Upper lobe of right lung (tissue), 1 donor: ENCODE data around the gene SGSH. TPM values are rescaled to one million over a fixed set of nuclear protein-coding genes. Genes with fewer than 3 reads are reported as not detected.

Experiments
- ATAC-seq: fragments of 200-7000 bp; cut with Tn5 transposase; one replicate; pipeline ENCODE4 v1.9.1; 2020; ENCODE audit warnings: mild to moderate bottlenecking, moderate library complexity
- DNase-seq: peaks from one replicate; pipeline ENCODE4 v3.0.0-alpha.2; 2020
- H3K27ac ChIP-seq: fragments of 200-600 bp; one replicate; pipeline ENCODE4 v1.8.0; 2022
- H3K27me3 ChIP-seq: fragments of 200-600 bp; one replicate; pipeline ENCODE4 v1.8.0; 2022; ENCODE audit warnings: mild to moderate bottlenecking
- H3K36me3 ChIP-seq: fragments of 200-600 bp; one replicate; pipeline ENCODE4 v1.8.0; 2022
- H3K4me1 ChIP-seq: fragments of 200-600 bp; one replicate; pipeline ENCODE4 v1.8.0; 2022
- H3K4me3 ChIP-seq: fragments of 200-600 bp; one replicate; pipeline ENCODE4 v1.8.0; 2022; ENCODE audit warnings: mild to moderate bottlenecking
- H3K9me3 ChIP-seq: fragments of 200-600 bp; one replicate; pipeline ENCODE4 v1.8.0; 2022
- CTCF ChIP-seq: fragments of 200-600 bp; IDR thresholded peaks from one replicate; pipeline ENCODE4 v1.8.0; 2022; ENCODE audit warnings: antibody characterized with exemption
- intact Hi-C: fragments of 100-400 bp; cut with DNase I; formaldehyde crosslinking; loops from one replicate; pipeline ENCODE4 v1.11.0; 2022
- total RNA-seq: library from RNA; stranded (reverse); fragmentation: NEBNext Ultra II Directional; extraction: Animal tissue kit (Norgen Biotek cat#: 25700); gene quantifications from one replicate; pipeline ENCODE4 v1.2.1, GENCODE V29; 2021
- donor health status: DM: no; HTN: yes; CAD: no; lungs with severe emphysema.

The SGSH gene
- total RNA-seq, 1 donor from 2014 or later = 59.8 TPM

DNA sequence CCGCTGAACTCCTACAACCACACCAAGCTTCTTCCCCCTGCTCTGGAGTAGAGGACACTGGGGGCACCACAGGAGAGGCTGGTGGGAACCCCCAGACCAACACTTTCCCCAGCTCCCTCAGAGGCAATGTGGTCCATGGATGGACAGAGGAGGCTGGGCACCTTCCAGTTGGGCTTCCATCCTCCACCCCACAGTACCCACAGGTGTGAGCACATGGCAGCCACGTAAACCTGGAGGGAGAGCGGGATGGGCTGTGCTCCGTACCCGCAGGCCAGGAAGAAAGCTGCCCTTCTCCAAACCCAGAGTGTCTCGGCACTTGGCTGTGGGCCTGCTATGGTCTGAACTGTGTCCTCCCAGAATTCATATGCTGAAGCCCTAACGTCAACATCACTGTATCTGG lies 1.7 kb downstream of the SGSH start:
- peaks cover 18% of the 10 kb centered on the region for H3K4me1 ChIP-seq
- H3K27me3 ChIP-seq = no peaks in the 10 kb centered on the region
- H3K9me3 ChIP-seq = no peaks in the 10 kb centered on the region
- ATAC-seq = no peak
- DNase-seq = no peak
- no peak overlapping the region for H3K4me3 ChIP-seq
- intact Hi-C loops = no loop called here
- H3K36me3 ChIP-seq = peaks cover 26% of the 10 kb centered on the region
- no peak overlapping the region for H3K27ac ChIP-seq
- TF ChIP-seq CTCF = no peak

GRCh38 chr17:80217703-80218362 lies 2.3 kb downstream of the SGSH start:
- Histone ChIP-seq H3K9me3 (no peaks in the 10 kb centered on the region), H3K36me3 (peaks cover 29% of the 10 kb centered on the region), H3K27ac (no peak overlapping the region), H3K27me3 (no peaks in the 10 kb centered on the region), H3K4me1 (peaks cover 18% of the 10 kb centered on the region), H3K4me3 (no peak overlapping the region)
- intact Hi-C loops = no loop called here
- DNase-seq = no peak
- ATAC-seq = no peak
- TF ChIP-seq CTCF = no peak

- no peak for TF ChIP-seq CTCF
- H3K4me1 ChIP-seq = peaks cover 18% of the 10 kb centered on the region
- H3K36me3 ChIP-seq = peaks cover 34% of the 10 kb centered on the region
- H3K9me3 ChIP-seq = no peaks in the 10 kb centered on the region
- H3K27me3 ChIP-seq = no peaks in the 10 kb centered on the region
- H3K4me3 ChIP-seq = no peak overlapping the region
- ATAC-seq (no peak), DNase-seq (no peak)
- H3K27ac ChIP-seq = no peak overlapping the region
- intact Hi-C loops = no loop called here
Observed at GRCh38 chr17:80216473-80217456, 3.4 kb downstream of the SGSH start.

- TF ChIP-seq CTCF = no peak
- Histone ChIP-seq H3K27ac (no peak overlapping the region), H3K4me3 (no peak overlapping the region), H3K36me3 (peaks cover 53% of the 10 kb centered on the region), H3K27me3 (no peaks in the 10 kb centered on the region), H3K9me3 (no peaks in the 10 kb centered on the region), H3K4me1 (peaks cover 13% of the 10 kb centered on the region)
- DNase-seq (no peak), ATAC-seq (no peak)
- intact Hi-C loops = no loop called here
Observed at GRCh38 chr17:80214878-80215210, 5.3 kb downstream of the SGSH start.

GRCh38 chr17:80214012-80214877 lies 5.9 kb downstream of the SGSH start:
- Histone ChIP-seq H3K27me3 (no peaks in the 10 kb centered on the region), H3K36me3 (peaks cover 58% of the 10 kb centered on the region), H3K27ac (no peak overlapping the region), H3K9me3 (no peaks in the 10 kb centered on the region), H3K4me1 (peaks cover 12% of the 10 kb centered on the region), H3K4me3 (no peak overlapping the region)
- DNase-seq (no peak), ATAC-seq (no peak)
- intact Hi-C loops = no loop called here
- no peak for TF ChIP-seq CTCF
